H9 (cell line): Measurements from ENCODE around the gene CAB39L. TPM values are rescaled to one million over a fixed set of nuclear protein-coding genes. Genes with fewer than 3 reads are reported as not detected.

Experiments used
- DNase-seq: peaks from one replicate; pipeline ENCODE4 v3.0.0-alpha.2; 2017
- H2AFZ ChIP-seq: one replicate; pipeline ENCODE4 v1.6.1; 2013; ENCODE audit warnings: mild to moderate bottlenecking, low read length, control low read depth, moderate library complexity
- H2AK5ac ChIP-seq: 2 replicates; pipeline ENCODE4 v1.6.1; 2013; ENCODE audit warnings: low read length, control low read depth, mixed read lengths; ENCODE audit not compliant: insufficient read length
- H2BK120ac ChIP-seq: one replicate; pipeline ENCODE4 v1.6.1; 2013; ENCODE audit warnings: low read depth, mild to moderate bottlenecking, low read length, control low read depth, inconsistent platforms; ENCODE audit not compliant: poor library complexity, severe bottlenecking
- H2BK12ac ChIP-seq: 2 replicates; pipeline ENCODE4 v1.6.1; 2013; ENCODE audit warnings: low read length, control low read depth, mixed read lengths, low read depth; ENCODE audit not compliant: insufficient read length
- H2BK15ac ChIP-seq: 2 replicates; pipeline ENCODE4 v1.6.1; 2013; ENCODE audit warnings: low read depth, low read length, control low read depth
- H2BK20ac ChIP-seq: one replicate; pipeline ENCODE4 v1.6.1; 2013; ENCODE audit warnings: low read depth, mild to moderate bottlenecking, low read length, control low read depth, inconsistent platforms; ENCODE audit not compliant: poor library complexity, severe bottlenecking
- H2BK5ac ChIP-seq: 2 replicates; pipeline ENCODE4 v1.6.1; 2013; ENCODE audit warnings: low read length, control low read depth, mixed read lengths; ENCODE audit not compliant: insufficient read length
- H3K14ac ChIP-seq: 2 replicates; pipeline ENCODE4 v1.6.1; 2013; ENCODE audit warnings: low read length, control low read depth; ENCODE audit not compliant: insufficient read depth
- H3K18ac ChIP-seq: 2 replicates; pipeline ENCODE4 v1.6.1; 2013; ENCODE audit warnings: low read depth, mild to moderate bottlenecking, mixed read lengths, low read length, control low read depth; ENCODE audit not compliant: insufficient read length
- H3K23ac ChIP-seq: 2 replicates; pipeline ENCODE4 v1.6.1; 2013; ENCODE audit warnings: low read length, control low read depth, mixed read lengths, low read depth; ENCODE audit not compliant: insufficient read length
- H3K23me2 ChIP-seq: 2 replicates; pipeline ENCODE4 v1.6.1; 2013; ENCODE audit warnings: low read depth, mild to moderate bottlenecking, mixed read lengths, low read length, control low read depth; ENCODE audit not compliant: insufficient read length, poor library complexity, severe bottlenecking
- H3K27ac ChIP-seq: 2 replicates; pipeline ENCODE4 v1.5.1; 2013; ENCODE audit warnings: low read length, control low read depth, mixed read lengths, low read depth; ENCODE audit not compliant: insufficient read length
- H3K27me3 ChIP-seq: 2 replicates; pipeline ENCODE4 v1.6.1; 2013; ENCODE audit warnings: low read length, control low read depth, inconsistent platforms; ENCODE audit not compliant: insufficient read depth
- H3K4ac ChIP-seq: 2 replicates; pipeline ENCODE4 v1.6.1; 2013; ENCODE audit warnings: low read depth, mild to moderate bottlenecking, control low read depth, inconsistent platforms, low read length, moderate library complexity
- H3K4me1 ChIP-seq: 2 replicates; pipeline ENCODE4 v1.6.1; 2013; ENCODE audit warnings: low read length, control low read depth, inconsistent platforms; ENCODE audit not compliant: insufficient read depth
- H3K4me2 ChIP-seq: 2 replicates; pipeline ENCODE4 v1.6.1; 2013; ENCODE audit warnings: low read length, control low read depth, mixed read lengths; ENCODE audit not compliant: insufficient read length, insufficient read depth
- H3K56ac ChIP-seq: 2 replicates; pipeline ENCODE4 v1.6.1; 2013; ENCODE audit warnings: low read depth, mild to moderate bottlenecking, mixed read lengths, low read length, control low read depth; ENCODE audit not compliant: insufficient read length
- H3K79me1 ChIP-seq: 2 replicates; pipeline ENCODE4 v1.6.1; 2013; ENCODE audit warnings: low read depth, mild to moderate bottlenecking, moderate library complexity, low read length, control low read depth, inconsistent platforms; ENCODE audit not compliant: insufficient read depth, poor library complexity, severe bottlenecking
- H3K79me2 ChIP-seq: 2 replicates; pipeline ENCODE4 v1.6.1; 2013; ENCODE audit warnings: low read length, control low read depth, inconsistent platforms; ENCODE audit not compliant: insufficient read depth
- H3K9ac ChIP-seq: 2 replicates; pipeline ENCODE4 v1.6.1; 2013; ENCODE audit warnings: low read length, control low read depth, mixed read lengths; ENCODE audit not compliant: insufficient read length; ENCODE audit errors: extremely low read depth
- H3K9me3 ChIP-seq: one replicate; pipeline ENCODE4 v1.6.1; 2013; ENCODE audit warnings: low read depth, low read length, inconsistent platforms; ENCODE audit not compliant: control insufficient read depth
- H3T11ph ChIP-seq: one replicate; pipeline ENCODE4 v1.6.1; 2013; ENCODE audit warnings: mild to moderate bottlenecking, low read length, control low read depth, inconsistent platforms
- H4K20me1 ChIP-seq: one replicate; pipeline ENCODE4 v1.6.1; 2013; ENCODE audit not compliant: control insufficient read depth, insufficient read length, insufficient read depth
- H4K5ac ChIP-seq: 2 replicates; pipeline ENCODE4 v1.6.1; 2013; ENCODE audit warnings: low read depth, mild to moderate bottlenecking, mixed read lengths, low read length, control low read depth; ENCODE audit not compliant: insufficient read length
- H4K8ac ChIP-seq: replicated peaks from 2 replicates; pipeline ENCODE4 v1.6.1; 2013; ENCODE audit warnings: low read length, control low read depth, mixed read lengths, low read depth; ENCODE audit not compliant: insufficient read length
- H4K91ac ChIP-seq: 2 replicates; pipeline ENCODE4 v1.6.1; 2013; ENCODE audit warnings: low read depth, mild to moderate bottlenecking, moderate library complexity, mixed read lengths, low read length, control low read depth; ENCODE audit not compliant: insufficient read length
- H3K27ac Mint-ChIP-seq, 3 experiments: 2 replicates in 2 of 3; 3 replicates in 1 of 3; pipeline ENCODE4 v1.8.0; 2020 to 2021; ENCODE audit warnings: mixed read lengths in 3 of 3, mild to moderate bottlenecking in 1 of 3, moderate library complexity in 1 of 3
- H3K27me3 Mint-ChIP-seq: 2 replicates; pipeline ENCODE4 v1.8.0; 2021; ENCODE audit warnings: low read depth, mild to moderate bottlenecking, moderate library complexity, mixed read lengths
- H3K36me3 Mint-ChIP-seq, 3 experiments: 2 replicates in 2 of 3; 3 replicates in 1 of 3; pipeline ENCODE4 v1.8.0; 2020 to 2021; ENCODE audit warnings: low read depth in 3 of 3, mixed read lengths in 3 of 3; ENCODE audit not compliant: insufficient read depth in 1 of 3
- H3K4me1 Mint-ChIP-seq, 2 experiments: 2 replicates each; pipeline ENCODE4 v1.8.0; 2020; ENCODE audit warnings: mixed read lengths in 2 of 2
- H3K4me3 Mint-ChIP-seq, 2 experiments: 2 replicates in 1 of 2; 3 replicates in 1 of 2; pipeline ENCODE4 v1.8.0; 2020 to 2021; ENCODE audit warnings: mild to moderate bottlenecking in 2 of 2, mixed read lengths in 2 of 2, moderate library complexity in 1 of 2
- H3K9me3 Mint-ChIP-seq, 2 experiments: 2 replicates in 1 of 2; 3 replicates in 1 of 2; pipeline ENCODE4 v1.8.0; 2020; ENCODE audit warnings: mild to moderate bottlenecking in 2 of 2, mixed read lengths in 2 of 2, moderate library complexity in 1 of 2
- WGBS: extraction: QIAGEN DNeasy Blood & Tissue Kit; methylation state at CpG from one replicate; pipeline ENCODE4 v1.1.7; 2013; ENCODE audit warnings: missing lambda C conversion rate, low lambda C conversion rate, mixed read lengths; ENCODE audit not compliant: insufficient read length; ENCODE audit errors: extremely low coverage; 5-methylcytosine and 5-hydroxymethylcytosine counted together
- total RNA-seq: library from RNA; stranded (reverse); gene quantifications from 2 replicates; pipeline ENCODE4 v1.2.1, GENCODE V29; 2021
- TF ChIP-seq, protein P1 (sequence below): fragments of 200-600 bp; sonication (generic); conservative IDR thresholded peaks from 3 replicates; pipeline ENCODE4 v1.8.0; 2021; ENCODE audit warnings: antibody characterized with exemption, mild to moderate bottlenecking

Gene CAB39L
- total RNA-seq, 1 experiment from 2014 or later: 6.0 TPM

DNA sequence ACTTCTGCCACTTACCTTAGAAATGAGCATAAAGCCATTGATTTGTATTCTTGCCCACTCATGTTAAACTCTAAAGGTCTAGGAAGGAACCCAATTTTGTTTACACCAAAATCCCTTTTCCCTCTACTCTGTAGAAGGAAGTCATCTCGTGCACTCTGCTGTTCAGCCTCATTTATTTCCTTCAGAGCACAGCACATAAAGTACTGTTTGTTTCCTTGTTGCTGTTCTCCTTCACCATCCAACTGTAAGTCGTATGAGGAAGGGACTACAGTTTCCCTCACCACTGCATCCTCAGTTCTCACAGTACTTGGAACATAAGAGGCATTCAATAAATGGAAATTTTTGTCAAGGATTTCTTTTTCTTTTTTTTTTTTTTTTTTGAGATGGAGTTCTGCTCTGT, 171.6 kb downstream of the CAB39L start:
- Histone ChIP-seq H2AFZ (no peak overlapping the region), H2BK15ac (no peak overlapping the region), H2BK120ac (no peak overlapping the region), H3K79me1 (no peaks in the 10 kb centered on the region), H4K5ac (no peak overlapping the region), H3K23me2 (no peaks in the 10 kb centered on the region), H2BK12ac (no peak overlapping the region), H3K9me3 (no peaks in the 10 kb centered on the region), H3K27ac (no peak overlapping the region), H3K4me1 (no peaks in the 10 kb centered on the region), H3K23ac (no peak overlapping the region), H3K18ac (no peak overlapping the region), H2AK5ac (no peak overlapping the region), H4K91ac (no peak overlapping the region), H2BK5ac (no peak overlapping the region), H3K27me3 (no peaks in the 10 kb centered on the region), H3K56ac (no peak overlapping the region), H3T11ph (no peak overlapping the region), H4K20me1 (no peaks in the 10 kb centered on the region), H3K14ac (no peak overlapping the region), H2BK20ac (no peak overlapping the region), H3K79me2 (no peaks in the 10 kb centered on the region), H3K4me2 (no peak overlapping the region), H3K4ac (no peak overlapping the region), H4K8ac (no peak overlapping the region), H3K9ac (no peak overlapping the region)
- H3K4me3 Mint-ChIP-seq: no peak overlapping the region
- no peak for DNase-seq
- no peak overlapping the region for H3K27ac Mint-ChIP-seq
- no peaks in the 10 kb centered on the region; the same call in 1 of the 2 replicates for H3K27me3 Mint-ChIP-seq
- no peaks in the 10 kb centered on the region for H3K36me3 Mint-ChIP-seq
- H3K4me1 Mint-ChIP-seq: peaks cover 0 to 4% of the 10 kb centered on the region in 2 experiments; a peak in 2 of 4 replicates
- H3K9me3 Mint-ChIP-seq: no peaks in the 10 kb centered on the region
- WGBS: no CpG with 5 or more reads among the region's 2 CpGs
- TF ChIP-seq, protein P1, sequence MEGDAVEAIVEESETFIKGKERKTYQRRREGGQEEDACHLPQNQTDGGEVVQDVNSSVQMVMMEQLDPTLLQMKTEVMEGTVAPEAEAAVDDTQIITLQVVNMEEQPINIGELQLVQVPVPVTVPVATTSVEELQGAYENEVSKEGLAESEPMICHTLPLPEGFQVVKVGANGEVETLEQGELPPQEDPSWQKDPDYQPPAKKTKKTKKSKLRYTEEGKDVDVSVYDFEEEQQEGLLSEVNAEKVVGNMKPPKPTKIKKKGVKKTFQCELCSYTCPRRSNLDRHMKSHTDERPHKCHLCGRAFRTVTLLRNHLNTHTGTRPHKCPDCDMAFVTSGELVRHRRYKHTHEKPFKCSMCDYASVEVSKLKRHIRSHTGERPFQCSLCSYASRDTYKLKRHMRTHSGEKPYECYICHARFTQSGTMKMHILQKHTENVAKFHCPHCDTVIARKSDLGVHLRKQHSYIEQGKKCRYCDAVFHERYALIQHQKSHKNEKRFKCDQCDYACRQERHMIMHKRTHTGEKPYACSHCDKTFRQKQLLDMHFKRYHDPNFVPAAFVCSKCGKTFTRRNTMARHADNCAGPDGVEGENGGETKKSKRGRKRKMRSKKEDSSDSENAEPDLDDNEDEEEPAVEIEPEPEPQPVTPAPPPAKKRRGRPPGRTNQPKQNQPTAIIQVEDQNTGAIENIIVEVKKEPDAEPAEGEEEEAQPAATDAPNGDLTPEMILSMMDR: no peak
